Endodermal cell (in vitro differentiated cells): Measurements from ENCODE around the gene NFIA. TPM values are rescaled to one million over a fixed set of nuclear protein-coding genes. Genes with fewer than 3 reads are reported as not detected.

ENCODE experiments used
- DNase-seq: peaks from one replicate; pipeline ENCODE4 v3.0.0-alpha.2; 2017
- H3K27ac ChIP-seq: 2 replicates; pipeline ENCODE4 v1.5.1; 2013; ENCODE audit warnings: mild to moderate bottlenecking, low read depth, low read length, moderate library complexity
- H3K27me3 ChIP-seq: 2 replicates; pipeline ENCODE4 v1.6.1; 2013; ENCODE audit warnings: mild to moderate bottlenecking, low read length, moderate library complexity; ENCODE audit not compliant: insufficient read depth, control insufficient read depth, poor library complexity, severe bottlenecking
- H3K36me3 ChIP-seq: 2 replicates; pipeline ENCODE4 v1.7.0; 2013; ENCODE audit warnings: mild to moderate bottlenecking, low read length, moderate library complexity; ENCODE audit not compliant: control insufficient read depth, insufficient read depth
- H3K4me1 ChIP-seq: one replicate; pipeline ENCODE4 v1.7.0; 2013; ENCODE audit warnings: low read length; ENCODE audit not compliant: control insufficient read depth, insufficient read depth
- H3K4me3 ChIP-seq: 2 replicates; pipeline ENCODE4 v1.5.1; 2013; ENCODE audit warnings: mild to moderate bottlenecking, low read length, moderate library complexity
- H3K9ac ChIP-seq: 2 replicates; pipeline ENCODE4 v1.6.1; 2013; ENCODE audit warnings: mild to moderate bottlenecking, low read length, moderate library complexity; ENCODE audit not compliant: poor library complexity, severe bottlenecking; ENCODE audit errors: extremely low read depth
- H3K9me3 ChIP-seq: 2 replicates; pipeline ENCODE4 v1.6.1; 2013; ENCODE audit warnings: mild to moderate bottlenecking, low read length, moderate library complexity; ENCODE audit not compliant: control insufficient read depth
- H3K27ac Mint-ChIP-seq: 2 replicates; pipeline ENCODE4 v1.8.0; 2020; ENCODE audit warnings: mixed read lengths
- H3K27me3 Mint-ChIP-seq: 2 replicates; pipeline ENCODE4 v1.8.0; 2021; ENCODE audit warnings: mild to moderate bottlenecking, mixed read lengths; ENCODE audit not compliant: insufficient read depth
- H3K36me3 Mint-ChIP-seq: 2 replicates; pipeline ENCODE4 v1.8.0; 2020; ENCODE audit warnings: low read depth, mixed read lengths
- H3K4me1 Mint-ChIP-seq: 2 replicates; pipeline ENCODE4 v1.8.0; 2020; ENCODE audit warnings: mixed read lengths
- H3K4me3 Mint-ChIP-seq: 2 replicates; pipeline ENCODE4 v1.8.0; 2020; ENCODE audit warnings: mild to moderate bottlenecking, moderate library complexity, mixed read lengths
- H3K9me3 Mint-ChIP-seq: 2 replicates; pipeline ENCODE4 v1.8.0; 2020; ENCODE audit warnings: mild to moderate bottlenecking, mixed read lengths
- CTCF ChIP-seq: fragments of 200-600 bp; sonication (generic); conservative IDR thresholded peaks from 2 replicates; pipeline ENCODE4 v1.5.0; 2021; ENCODE audit warnings: antibody characterized with exemption, mild to moderate bottlenecking
- WGBS, 2 experiments: methylation state at CpG; one replicate each; pipeline versions ENCODE4 v1.1.5 to v1.1.7; 2013; ENCODE audit warnings: missing lambda C conversion rate in 2 of 2, mixed read lengths in 1 of 2; ENCODE audit not compliant: insufficient coverage in 1 of 2, insufficient read length in 1 of 2; 5-methylcytosine and 5-hydroxymethylcytosine counted together
- total RNA-seq, 2 donors: library from RNA; stranded (reverse); fragmentation: NEBNext Ultra II Directional in 1 of 2; extraction: Animal tissue kit (Norgen Biotek cat#: 25700) in 1 of 2; gene quantifications; 2 replicates in 1 of 2; 3 replicates in 1 of 2; pipeline ENCODE4 v1.2.1, GENCODE V29; 2021

Gene NFIA
- total RNA-seq, 2 donors from 2014 or later = 2.3 to 3.8 TPM

- Histone ChIP-seq H3K4me3 (no peak overlapping the region), H3K4me1 (no peaks in the 10 kb centered on the region), H3K27me3 (no peaks in the 10 kb centered on the region), H3K36me3 (no peaks in the 10 kb centered on the region), H3K27ac (no peak overlapping the region), H3K9me3 (no peaks in the 10 kb centered on the region), H3K9ac (no peak overlapping the region)
- Mint-ChIP-seq H3K27ac (no peak overlapping the region), H3K9me3 (no peaks in the 10 kb centered on the region), H3K27me3 (peaks cover 5% of the 10 kb centered on the region), H3K4me1 (peaks cover 36% of the 10 kb centered on the region), H3K36me3 (no peaks in the 10 kb centered on the region), H3K4me3 (no peak overlapping the region)
- peak; percentile 59 for DNase-seq
- WGBS, 2 experiments = 87 to 88% methylated on average over 3 to 12 of the region's 12 CpGs
- no peak for TF ChIP-seq CTCF
Observed at GRCh38 chr1:61459345-61459744, 377.0 kb downstream of the NFIA start.

- no peak overlapping the region for H3K9ac ChIP-seq
- Mint-ChIP-seq H3K4me1 (peaks cover 36% of the 10 kb centered on the region), H3K4me3 (no peak overlapping the region), H3K36me3 (no peaks in the 10 kb centered on the region), H3K9me3 (no peaks in the 10 kb centered on the region), H3K27ac (no peak overlapping the region), H3K27me3 (peaks cover 5% of the 10 kb centered on the region)
- H3K4me3 ChIP-seq = no peak overlapping the region
- 94 to 100% methylated on average over 3 to 6 of the region's 6 CpGs for WGBS, 2 experiments
- H3K9me3 ChIP-seq = no peaks in the 10 kb centered on the region
- no peak for DNase-seq
- no peaks in the 10 kb centered on the region for H3K36me3 ChIP-seq
- no peak overlapping the region for H3K27ac ChIP-seq
- no peaks in the 10 kb centered on the region for H3K27me3 ChIP-seq
- TF ChIP-seq CTCF = no peak
- H3K4me1 ChIP-seq = no peaks in the 10 kb centered on the region
Observed at GRCh38 chr1:61460191-61460590, 377.8 kb downstream of the NFIA start.

- no peaks in the 10 kb centered on the region for H3K36me3 Mint-ChIP-seq
- no peak for DNase-seq
Observed at GRCh38 chr1:61461406-61462384, 379.3 kb downstream of the NFIA start.

More at GRCh38 chr1:61461406-61462384, 379.3 kb downstream of the NFIA start:
- no peaks in the 10 kb centered on the region for H3K36me3 ChIP-seq
- no peaks in the 10 kb centered on the region for H3K27me3 ChIP-seq
- H3K9me3 ChIP-seq = no peaks in the 10 kb centered on the region
- 73 to 85% methylated on average over 10 to 14 of the region's 14 CpGs for WGBS, 2 experiments
- Mint-ChIP-seq H3K27me3 (peaks cover 5% of the 10 kb centered on the region), H3K4me1 (peaks cover 33% of the 10 kb centered on the region), H3K4me3 (no peak overlapping the region), H3K27ac (no peak overlapping the region), H3K9me3 (no peaks in the 10 kb centered on the region)
- no peak overlapping the region for H3K9ac ChIP-seq
- no peaks in the 10 kb centered on the region for H3K4me1 ChIP-seq
- no peak overlapping the region for H3K27ac ChIP-seq
- no peak overlapping the region for H3K4me3 ChIP-seq
- TF ChIP-seq CTCF = no peak
